Activated T-helper 1 cell treated with anti-CD3 and anti-CD28 coated beads, Interleukin-12 subunit alpha, Interleukin-12 subunit beta, Interleukin-2, Interleukin-4 antibody, amounts not matched to agents 30 ng/mL and 10 ng/mL and 1 ng/mL, durations not matched to agents 14 hours and 24 hours and 36 hours (primary cell): Measurements from ENCODE around the gene HSD17B14. TPM values are rescaled to one million over a fixed set of nuclear protein-coding genes. Genes with fewer than 3 reads are reported as not detected.
A peak's percentile ranks its signal among the peaks of the same experiment; 100 is the strongest.

Experiments
- DNase-seq: peaks from one replicate; pipeline ENCODE4 v3.0.0; 2021; ENCODE audit warnings: low spot score
- H3K27ac Mint-ChIP-seq: one replicate; pipeline ENCODE4 v1.8.0; 2021; ENCODE audit warnings: mild to moderate bottlenecking, mixed read lengths
- H3K27me3 Mint-ChIP-seq: one replicate; pipeline ENCODE4 v1.8.0; 2022; ENCODE audit warnings: mild to moderate bottlenecking, moderate library complexity, mixed read lengths; ENCODE audit not compliant: insufficient read depth
- H3K36me3 Mint-ChIP-seq: one replicate; pipeline ENCODE4 v1.8.0; 2021; ENCODE audit warnings: low read depth, mixed read lengths
- H3K4me1 Mint-ChIP-seq: one replicate; pipeline ENCODE4 v1.8.0; 2021; ENCODE audit warnings: low read depth, mixed read lengths
- H3K4me3 Mint-ChIP-seq: one replicate; pipeline ENCODE4 v1.8.0; 2021; ENCODE audit warnings: mild to moderate bottlenecking, moderate library complexity, mixed read lengths
- H3K9me3 Mint-ChIP-seq: one replicate; pipeline ENCODE4 v1.8.0; 2021; ENCODE audit warnings: mixed read lengths
- intact Hi-C: fragments of 100-400 bp; cut with micrococcal nuclease; formaldehyde crosslinking; loops from one replicate; pipeline ENCODE4 v1.15.1; 2024
- total RNA-seq: library from RNA; stranded (reverse); gene quantifications from 2 replicates; pipeline ENCODE4 v1.2.3, GENCODE V29; 2022

Gene HSD17B14
- total RNA-seq, 1 donor from 2014 or later, result 0.57 TPM

DNA sequence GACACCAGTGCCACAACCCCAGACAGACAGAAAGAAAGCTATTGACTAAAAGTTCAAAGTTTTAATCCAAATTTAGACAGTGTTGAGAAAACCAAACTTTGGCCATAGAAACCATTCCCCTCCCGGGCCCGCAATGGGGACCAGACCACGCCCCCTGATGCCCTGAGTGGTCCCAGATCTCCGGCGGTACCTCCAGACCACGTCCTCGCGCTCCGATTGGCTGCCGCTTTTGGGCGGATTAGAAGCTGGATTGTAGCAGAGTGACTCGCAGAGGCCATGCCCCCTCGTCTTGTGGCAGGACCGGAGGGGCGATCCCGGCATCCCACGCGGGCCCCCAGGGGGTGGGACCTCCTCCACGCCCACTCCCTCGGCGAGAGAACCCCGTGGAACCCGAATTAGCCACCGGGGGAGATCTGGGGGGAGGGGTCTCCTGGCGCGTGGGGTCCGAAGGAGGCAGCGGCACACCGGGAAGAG is 797 bp upstream of the HSD17B14 start:
- Mint-ChIP-seq H3K4me3 (peak overlapping the region; percentile 84), H3K9me3 (no peaks in the 10 kb centered on the region), H3K27me3 (peaks cover 7% of the 10 kb centered on the region), H3K36me3 (no peaks in the 10 kb centered on the region), H3K27ac (peak overlapping the region; percentile 80), H3K4me1 (peaks cover 23% of the 10 kb centered on the region)
- DNase-seq, result peak; percentile 65
- intact Hi-C loops, result loop anchor here (2.0 kb wide), 1 partner anchor 98 kb away; no protein-coding TSS in a partner anchor

GRCh38 chr19:48835734-48836088 is 580 bp downstream of the HSD17B14 start:
- Mint-ChIP-seq H3K9me3 (no peaks in the 10 kb centered on the region), H3K27ac (peak overlapping the region; percentile 87), H3K4me1 (peaks cover 23% of the 10 kb centered on the region), H3K36me3 (no peaks in the 10 kb centered on the region), H3K4me3 (peak overlapping the region; percentile 84), H3K27me3 (peaks cover 7% of the 10 kb centered on the region)
- peak; percentile 87 for DNase-seq
- intact Hi-C loops, result loop anchor here (1.0 to 2.0 kb wide), 8 partner anchors 24 to 189 kb away; partner anchors contain the start of genes BCAT2, CA11, GYS1 and RUVBL2

DNA sequence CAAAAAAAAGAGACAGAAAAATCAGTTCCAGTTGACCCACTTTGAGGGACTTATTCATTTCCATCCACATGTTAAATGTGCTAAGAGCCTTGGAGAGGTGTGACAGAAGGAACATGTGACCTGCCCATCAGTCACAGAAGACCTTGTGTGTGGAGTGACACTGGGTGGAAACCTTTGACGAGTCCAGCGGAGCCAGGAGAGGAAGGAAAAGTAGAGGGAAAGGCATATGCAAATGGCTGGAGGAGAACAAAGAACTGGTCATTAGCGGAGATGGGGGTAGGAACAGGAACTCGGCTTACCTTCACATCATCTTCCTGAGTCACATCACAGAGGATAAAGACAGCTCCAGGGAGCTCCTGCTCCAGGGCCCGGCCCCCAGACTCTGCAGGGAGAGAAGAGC is 2.3 kb downstream of the HSD17B14 start:
- Mint-ChIP-seq H3K9me3 (no peaks in the 10 kb centered on the region), H3K27ac (peak overlapping the region; percentile 69), H3K4me3 (no peak overlapping the region), H3K36me3 (no peaks in the 10 kb centered on the region), H3K4me1 (peaks cover 23% of the 10 kb centered on the region), H3K27me3 (peaks cover 7% of the 10 kb centered on the region)
- DNase-seq, result no peak
- intact Hi-C loops, result loop anchor here (2.0 kb wide), 1 partner anchor 137 kb away; no protein-coding TSS in a partner anchor

DNA sequence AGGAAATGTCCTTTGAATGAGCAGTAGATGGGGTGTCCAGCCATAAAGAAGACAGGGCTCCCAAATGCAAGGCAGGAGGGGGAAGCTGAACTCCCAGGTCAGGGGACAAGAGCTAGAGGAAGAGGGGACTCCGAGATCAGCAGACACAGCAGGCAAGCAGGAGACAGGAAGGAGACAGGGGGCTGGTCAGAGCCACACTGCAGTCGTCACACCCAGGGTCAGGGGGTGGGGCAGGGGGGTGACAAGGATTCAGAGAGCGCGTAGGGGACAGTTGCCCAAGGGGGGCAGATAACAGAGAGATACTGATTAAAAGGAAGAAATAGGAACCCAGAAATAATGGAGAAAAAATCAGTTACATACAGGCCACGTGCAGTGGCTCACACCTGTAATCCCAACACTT is 3.2 kb downstream of the HSD17B14 start:
- peaks cover 23% of the 10 kb centered on the region for H3K4me1 Mint-ChIP-seq

GRCh38 chr19:48830965-48831364 is 5.3 kb downstream of the HSD17B14 start:
- H3K4me3 Mint-ChIP-seq, result no peak overlapping the region
- H3K27me3 Mint-ChIP-seq, result peaks cover 2% of the 10 kb centered on the region
- no peak for DNase-seq
- intact Hi-C loops, result no loop called here
- H3K36me3 Mint-ChIP-seq, result no peaks in the 10 kb centered on the region
- H3K4me1 Mint-ChIP-seq, result peaks cover 11% of the 10 kb centered on the region
- no peak overlapping the region for H3K27ac Mint-ChIP-seq
- no peaks in the 10 kb centered on the region for H3K9me3 Mint-ChIP-seq

More for the DNA sequence above, 3.2 kb downstream of the HSD17B14 start:
- intact Hi-C loops, result no loop called here
- no peaks in the 10 kb centered on the region for H3K36me3 Mint-ChIP-seq
- no peak overlapping the region for H3K27ac Mint-ChIP-seq
- peaks cover 7% of the 10 kb centered on the region for H3K27me3 Mint-ChIP-seq
- no peaks in the 10 kb centered on the region for H3K9me3 Mint-ChIP-seq
- no peak for DNase-seq
- no peak overlapping the region for H3K4me3 Mint-ChIP-seq

GRCh38 chr19:48830088-48830487 is 6.2 kb downstream of the HSD17B14 start:
- no peak for DNase-seq
- Mint-ChIP-seq H3K36me3 (no peaks in the 10 kb centered on the region), H3K4me1 (peaks cover 5% of the 10 kb centered on the region), H3K4me3 (no peak overlapping the region), H3K9me3 (no peaks in the 10 kb centered on the region), H3K27me3 (peaks cover 2% of the 10 kb centered on the region), H3K27ac (no peak overlapping the region)
- intact Hi-C loops, result no loop called here

- no peaks in the 10 kb centered on the region for H3K9me3 Mint-ChIP-seq
- H3K36me3 Mint-ChIP-seq, result no peaks in the 10 kb centered on the region
- no peak overlapping the region for H3K27ac Mint-ChIP-seq
- intact Hi-C loops, result no loop called here
- no peak overlapping the region for H3K4me3 Mint-ChIP-seq
- DNase-seq, result no peak
- no peaks in the 10 kb centered on the region for H3K27me3 Mint-ChIP-seq
- H3K4me1 Mint-ChIP-seq, result no peaks in the 10 kb centered on the region
Observed at GRCh38 chr19:48826606-48827020, 9.7 kb downstream of the HSD17B14 start.

- no peaks in the 10 kb centered on the region for H3K27me3 Mint-ChIP-seq
- H3K4me1 Mint-ChIP-seq, result no peaks in the 10 kb centered on the region
- intact Hi-C loops, result no loop called here
- H3K4me3 Mint-ChIP-seq, result no peak overlapping the region
- no peaks in the 10 kb centered on the region for H3K36me3 Mint-ChIP-seq
- H3K9me3 Mint-ChIP-seq, result no peaks in the 10 kb centered on the region
- DNase-seq, result no peak
- H3K27ac Mint-ChIP-seq, result no peak overlapping the region
Observed at GRCh38 chr19:48822514-48822913, 13.8 kb downstream of the HSD17B14 start.

- DNase-seq, result no peak
- intact Hi-C loops, result no loop called here
- H3K36me3 Mint-ChIP-seq, result no peaks in the 10 kb centered on the region
- H3K4me1 Mint-ChIP-seq, result peaks cover under 1% of the 10 kb centered on the region
- no peak overlapping the region for H3K4me3 Mint-ChIP-seq
- H3K9me3 Mint-ChIP-seq, result no peaks in the 10 kb centered on the region
- H3K27me3 Mint-ChIP-seq, result no peaks in the 10 kb centered on the region
- no peak overlapping the region for H3K27ac Mint-ChIP-seq
Observed at GRCh38 chr19:48821633-48822032, 14.7 kb downstream of the HSD17B14 start.

GRCh38 chr19:48819366-48819816 is 16.9 kb downstream of the HSD17B14 start:
- intact Hi-C loops, result no loop called here
- Mint-ChIP-seq H3K9me3 (no peaks in the 10 kb centered on the region), H3K27me3 (no peaks in the 10 kb centered on the region), H3K36me3 (no peaks in the 10 kb centered on the region), H3K27ac (no peak overlapping the region), H3K4me1 (peaks cover 10% of the 10 kb centered on the region), H3K4me3 (no peak overlapping the region)
- DNase-seq, result no peak

- no peaks in the 10 kb centered on the region for H3K9me3 Mint-ChIP-seq
- no peak overlapping the region for H3K27ac Mint-ChIP-seq
- no peak for DNase-seq
- intact Hi-C loops, result no loop called here
- H3K36me3 Mint-ChIP-seq, result no peaks in the 10 kb centered on the region
- no peaks in the 10 kb centered on the region for H3K27me3 Mint-ChIP-seq
- peaks cover 10% of the 10 kb centered on the region for H3K4me1 Mint-ChIP-seq
- no peak overlapping the region for H3K4me3 Mint-ChIP-seq
Observed at GRCh38 chr19:48818234-48818820, 18.0 kb downstream of the HSD17B14 start.

GRCh38 chr19:48817585-48818124 is 18.6 kb downstream of the HSD17B14 start:
- no peak overlapping the region for H3K4me3 Mint-ChIP-seq
- no peaks in the 10 kb centered on the region for H3K36me3 Mint-ChIP-seq
- peaks cover 10% of the 10 kb centered on the region for H3K4me1 Mint-ChIP-seq
- intact Hi-C loops, result no loop called here
- H3K27me3 Mint-ChIP-seq, result no peaks in the 10 kb centered on the region
- DNase-seq, result no peak
- no peak overlapping the region for H3K27ac Mint-ChIP-seq
- H3K9me3 Mint-ChIP-seq, result no peaks in the 10 kb centered on the region

DNA sequence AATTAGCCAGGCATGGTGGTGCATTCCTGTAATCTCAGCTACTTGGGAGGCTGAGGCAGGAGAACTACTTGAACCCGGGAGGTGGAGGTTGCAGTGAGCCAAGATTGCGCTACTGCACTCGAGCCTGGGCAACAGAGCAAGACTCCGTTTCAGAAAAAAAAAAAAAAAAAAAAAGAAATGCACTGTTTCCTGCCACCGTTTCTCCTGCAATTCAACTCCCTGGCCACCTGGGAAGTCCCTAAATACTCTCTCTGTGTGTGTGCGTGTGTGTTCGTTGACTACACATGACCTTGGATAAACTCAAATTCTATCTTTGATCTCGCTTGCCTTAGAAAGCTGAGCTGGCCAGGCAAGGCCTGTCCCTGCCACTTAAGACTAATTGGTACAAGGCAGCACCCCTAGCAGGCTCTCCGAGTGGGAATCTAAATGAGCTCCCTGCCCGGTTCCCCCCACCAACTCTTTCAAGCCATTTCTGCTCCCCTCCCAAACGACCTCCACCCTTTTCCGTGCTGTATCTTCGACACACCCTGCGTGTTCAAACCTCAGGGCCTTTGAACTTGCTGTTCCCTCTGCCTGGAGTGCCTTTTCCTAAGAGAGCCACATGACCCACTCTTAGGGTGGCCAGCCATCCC is 20.3 kb downstream of the HSD17B14 start:
- intact Hi-C loops, result no loop called here
- Mint-ChIP-seq H3K27me3 (peaks cover 2% of the 10 kb centered on the region), H3K36me3 (no peaks in the 10 kb centered on the region), H3K27ac (peak overlapping the region; percentile 11), H3K4me1 (peaks cover 10% of the 10 kb centered on the region), H3K4me3 (peak overlapping the region; percentile 34), H3K9me3 (no peaks in the 10 kb centered on the region)
- peak; percentile 33 for DNase-seq
